K562 (cell line): ENCODE data around the gene PHTF1. TPM values are rescaled to one million over a fixed set of nuclear protein-coding genes. Genes with fewer than 3 reads are reported as not detected.
A peak's percentile ranks its signal among the peaks of the same experiment; 100 is the strongest.

Experiments used
- CBX5 ChIP-seq: IDR thresholded peaks from 2 replicates; pipeline ENCODE4 v1.6.1; 2014; ENCODE audit warnings: low read depth, borderline replicate concordance
- CCAR2 ChIP-seq: fragments of 200-400 bp; formaldehyde crosslinking; IDR thresholded peaks from 2 replicates; pipeline ENCODE4 v1.6.1; 2017; ENCODE audit warnings: mild to moderate bottlenecking, low read depth, low read length
- CSDE1 ChIP-seq, 2 experiments: fragments of 450-650 bp; IDR thresholded peaks; 2 replicates each; pipeline ENCODE4 v1.6.1; 2016; ENCODE audit warnings: mild to moderate bottlenecking in 1 of 2
- KDM4B ChIP-seq, 2 experiments: fragments of 450-650 bp in 1 of 2; sonication (generic) in 1 of 2; IDR thresholded peaks; 2 replicates each; pipeline ENCODE4 v1.6.1; 2016 to 2017; ENCODE audit warnings: borderline replicate concordance in 2 of 2, antibody characterized with exemption in 1 of 2, low read depth in 1 of 2, mild to moderate bottlenecking in 1 of 2
- NCOA2 ChIP-seq, 2 experiments: fragments of 450-650 bp; IDR thresholded peaks; 2 replicates each; pipeline ENCODE4 v1.6.1; 2018; ENCODE audit warnings: mild to moderate bottlenecking in 2 of 2, moderate library complexity in 1 of 2; ENCODE audit not compliant: partially characterized antibody in 2 of 2
- ZNF764 ChIP-seq: fragments of 250-450 bp; sonication (Bioruptor Pico); IDR thresholded peaks from 2 replicates; pipeline ENCODE4 v1.4.0; 2020; ENCODE audit warnings: low read depth, mild to moderate bottlenecking, moderate library complexity
- polyA plus RNA-seq, 8 experiments: library from polyadenylated mRNA; depleted of rRNA in 4 of 8; stranded (reverse) in 5 of 8; unstranded in 3 of 8; fragments of >200 nt; fragmentation: Nextera tagmentation in 2 of 8; fragmentation: Illumina TruSeq in 1 of 8; extraction: Ambion mirVana in 2 of 8; extraction: Trizol in 1 of 8; gene quantifications; 2 replicates each; pipeline versions ENCODE4 v1.2.1 to v1.2.3, GENCODE V29; 2011 to 2014; ENCODE audit warnings: inconsistent platforms in 1 of 8, missing spikeins in 1 of 8
- total RNA-seq, 7 experiments: library from RNA; depleted of rRNA in 6 of 7; stranded (reverse); fragments of >200 nt in 6 of 7; fragmentation: Illumina TruSeq in 2 of 7; extraction: Trizol in 2 of 7; gene quantifications; 2 replicates each; pipeline versions ENCODE4 v1.2.1 to v1.2.3, GENCODE V29; 2011 to 2021; ENCODE audit warnings: low replicate concordance in 1 of 7
- TF ChIP-seq, protein P1 (sequence below): fragments of 450-650 bp; IDR thresholded peaks from 2 replicates; pipeline ENCODE4 v1.6.1; 2016; ENCODE audit warnings: mild to moderate bottlenecking, moderate library complexity
- TF ChIP-seq, protein P2 (sequence below): fragments of 250-450 bp; sonication (Bioruptor Pico); IDR thresholded peaks from 2 replicates; pipeline ENCODE4 v1.5.0; 2021; ENCODE audit warnings: mild to moderate bottlenecking, borderline replicate concordance
- TF ChIP-seq, protein P3 (sequence below): conservative IDR thresholded peaks from 2 replicates; pipeline ENCODE4 v1.6.1; 2011; ENCODE audit warnings: low read depth, mild to moderate bottlenecking, low read length; ENCODE audit not compliant: control insufficient read depth

PHTF1 gene
- total and polyA plus RNA-seq, 9 of the 15 experiments (the other 6 are each of a cell fraction or from before 2014, with no cell fraction given), result 8.4 to 36.2 (median 23.0) TPM

DNA sequence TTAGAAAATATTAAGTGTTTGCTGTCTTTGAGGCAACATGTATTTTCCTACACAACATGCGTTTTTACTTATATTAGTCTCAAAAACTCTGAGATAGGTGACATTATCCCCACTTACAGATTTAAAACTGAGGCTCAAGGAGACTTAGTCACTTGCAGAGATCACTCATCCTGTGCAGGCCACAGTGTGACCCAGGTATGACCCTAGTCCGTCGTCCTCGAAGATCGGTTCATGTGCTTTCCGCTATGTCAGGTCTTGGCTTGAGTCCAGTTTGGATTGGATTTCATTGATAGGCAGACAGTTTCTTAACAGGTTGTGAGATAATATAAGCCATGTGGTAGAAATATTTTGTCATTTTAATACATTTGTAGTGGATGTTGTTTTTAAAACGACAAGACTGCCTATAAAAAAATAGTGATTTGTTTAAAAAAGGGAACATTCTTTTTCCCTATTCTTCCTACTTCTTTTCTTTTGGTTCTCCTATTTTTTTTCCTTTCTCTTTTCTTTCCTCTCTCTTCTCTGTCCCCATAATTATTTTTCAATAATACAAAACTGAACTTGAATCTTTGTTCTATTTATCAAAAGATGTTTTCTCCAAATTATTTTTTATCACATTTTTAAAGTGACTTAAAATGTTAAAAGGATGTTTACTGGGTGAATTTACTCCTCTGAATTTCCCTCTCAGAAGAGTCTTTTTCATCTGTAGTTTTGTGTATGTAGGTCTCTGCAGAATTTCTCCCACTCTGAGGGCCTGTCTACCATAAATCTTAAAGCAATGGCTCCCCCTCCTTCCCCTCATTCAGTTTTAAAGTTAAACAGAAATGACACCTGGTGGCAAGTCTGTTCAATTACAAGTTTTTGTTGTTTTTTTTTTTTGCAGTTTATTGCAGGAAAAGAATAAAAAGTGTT is 81.8 kb downstream of the PHTF1 start (continued):
- TF ChIP-seq, protein P1, sequence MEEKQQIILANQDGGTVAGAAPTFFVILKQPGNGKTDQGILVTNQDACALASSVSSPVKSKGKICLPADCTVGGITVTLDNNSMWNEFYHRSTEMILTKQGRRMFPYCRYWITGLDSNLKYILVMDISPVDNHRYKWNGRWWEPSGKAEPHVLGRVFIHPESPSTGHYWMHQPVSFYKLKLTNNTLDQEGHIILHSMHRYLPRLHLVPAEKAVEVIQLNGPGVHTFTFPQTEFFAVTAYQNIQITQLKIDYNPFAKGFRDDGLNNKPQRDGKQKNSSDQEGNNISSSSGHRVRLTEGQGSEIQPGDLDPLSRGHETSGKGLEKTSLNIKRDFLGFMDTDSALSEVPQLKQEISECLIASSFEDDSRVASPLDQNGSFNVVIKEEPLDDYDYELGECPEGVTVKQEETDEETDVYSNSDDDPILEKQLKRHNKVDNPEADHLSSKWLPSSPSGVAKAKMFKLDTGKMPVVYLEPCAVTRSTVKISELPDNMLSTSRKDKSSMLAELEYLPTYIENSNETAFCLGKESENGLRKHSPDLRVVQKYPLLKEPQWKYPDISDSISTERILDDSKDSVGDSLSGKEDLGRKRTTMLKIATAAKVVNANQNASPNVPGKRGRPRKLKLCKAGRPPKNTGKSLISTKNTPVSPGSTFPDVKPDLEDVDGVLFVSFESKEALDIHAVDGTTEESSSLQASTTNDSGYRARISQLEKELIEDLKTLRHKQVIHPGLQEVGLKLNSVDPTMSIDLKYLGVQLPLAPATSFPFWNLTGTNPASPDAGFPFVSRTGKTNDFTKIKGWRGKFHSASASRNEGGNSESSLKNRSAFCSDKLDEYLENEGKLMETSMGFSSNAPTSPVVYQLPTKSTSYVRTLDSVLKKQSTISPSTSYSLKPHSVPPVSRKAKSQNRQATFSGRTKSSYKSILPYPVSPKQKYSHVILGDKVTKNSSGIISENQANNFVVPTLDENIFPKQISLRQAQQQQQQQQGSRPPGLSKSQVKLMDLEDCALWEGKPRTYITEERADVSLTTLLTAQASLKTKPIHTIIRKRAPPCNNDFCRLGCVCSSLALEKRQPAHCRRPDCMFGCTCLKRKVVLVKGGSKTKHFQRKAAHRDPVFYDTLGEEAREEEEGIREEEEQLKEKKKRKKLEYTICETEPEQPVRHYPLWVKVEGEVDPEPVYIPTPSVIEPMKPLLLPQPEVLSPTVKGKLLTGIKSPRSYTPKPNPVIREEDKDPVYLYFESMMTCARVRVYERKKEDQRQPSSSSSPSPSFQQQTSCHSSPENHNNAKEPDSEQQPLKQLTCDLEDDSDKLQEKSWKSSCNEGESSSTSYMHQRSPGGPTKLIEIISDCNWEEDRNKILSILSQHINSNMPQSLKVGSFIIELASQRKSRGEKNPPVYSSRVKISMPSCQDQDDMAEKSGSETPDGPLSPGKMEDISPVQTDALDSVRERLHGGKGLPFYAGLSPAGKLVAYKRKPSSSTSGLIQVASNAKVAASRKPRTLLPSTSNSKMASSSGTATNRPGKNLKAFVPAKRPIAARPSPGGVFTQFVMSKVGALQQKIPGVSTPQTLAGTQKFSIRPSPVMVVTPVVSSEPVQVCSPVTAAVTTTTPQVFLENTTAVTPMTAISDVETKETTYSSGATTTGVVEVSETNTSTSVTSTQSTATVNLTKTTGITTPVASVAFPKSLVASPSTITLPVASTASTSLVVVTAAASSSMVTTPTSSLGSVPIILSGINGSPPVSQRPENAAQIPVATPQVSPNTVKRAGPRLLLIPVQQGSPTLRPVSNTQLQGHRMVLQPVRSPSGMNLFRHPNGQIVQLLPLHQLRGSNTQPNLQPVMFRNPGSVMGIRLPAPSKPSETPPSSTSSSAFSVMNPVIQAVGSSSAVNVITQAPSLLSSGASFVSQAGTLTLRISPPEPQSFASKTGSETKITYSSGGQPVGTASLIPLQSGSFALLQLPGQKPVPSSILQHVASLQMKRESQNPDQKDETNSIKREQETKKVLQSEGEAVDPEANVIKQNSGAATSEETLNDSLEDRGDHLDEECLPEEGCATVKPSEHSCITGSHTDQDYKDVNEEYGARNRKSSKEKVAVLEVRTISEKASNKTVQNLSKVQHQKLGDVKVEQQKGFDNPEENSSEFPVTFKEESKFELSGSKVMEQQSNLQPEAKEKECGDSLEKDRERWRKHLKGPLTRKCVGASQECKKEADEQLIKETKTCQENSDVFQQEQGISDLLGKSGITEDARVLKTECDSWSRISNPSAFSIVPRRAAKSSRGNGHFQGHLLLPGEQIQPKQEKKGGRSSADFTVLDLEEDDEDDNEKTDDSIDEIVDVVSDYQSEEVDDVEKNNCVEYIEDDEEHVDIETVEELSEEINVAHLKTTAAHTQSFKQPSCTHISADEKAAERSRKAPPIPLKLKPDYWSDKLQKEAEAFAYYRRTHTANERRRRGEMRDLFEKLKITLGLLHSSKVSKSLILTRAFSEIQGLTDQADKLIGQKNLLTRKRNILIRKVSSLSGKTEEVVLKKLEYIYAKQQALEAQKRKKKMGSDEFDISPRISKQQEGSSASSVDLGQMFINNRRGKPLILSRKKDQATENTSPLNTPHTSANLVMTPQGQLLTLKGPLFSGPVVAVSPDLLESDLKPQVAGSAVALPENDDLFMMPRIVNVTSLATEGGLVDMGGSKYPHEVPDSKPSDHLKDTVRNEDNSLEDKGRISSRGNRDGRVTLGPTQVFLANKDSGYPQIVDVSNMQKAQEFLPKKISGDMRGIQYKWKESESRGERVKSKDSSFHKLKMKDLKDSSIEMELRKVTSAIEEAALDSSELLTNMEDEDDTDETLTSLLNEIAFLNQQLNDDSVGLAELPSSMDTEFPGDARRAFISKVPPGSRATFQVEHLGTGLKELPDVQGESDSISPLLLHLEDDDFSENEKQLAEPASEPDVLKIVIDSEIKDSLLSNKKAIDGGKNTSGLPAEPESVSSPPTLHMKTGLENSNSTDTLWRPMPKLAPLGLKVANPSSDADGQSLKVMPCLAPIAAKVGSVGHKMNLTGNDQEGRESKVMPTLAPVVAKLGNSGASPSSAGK, result peak; percentile 92
- TF ChIP-seq CSDE1 (IDR thresholded peaks at IDR 0.05) (no peak; a peak in 1 of 4 replicates), CBX5 (no peak), ZNF764 (CRISPR knock-in tag) (no peak), CCAR2 (no peak), NCOA2 (IDR thresholded peaks at IDR 0.05; ENCODE audit: partially characterized antibody in 2 of 2) (no peak), KDM4B (IDR thresholded peaks at IDR 0.05; ENCODE audit: borderline replicate concordance in 2 of 2, low read depth in 1 of 2) (peak in 1 of 2 experiments; percentile 40; a peak in 1 of 4 replicates)
- TF ChIP-seq, protein P2, sequence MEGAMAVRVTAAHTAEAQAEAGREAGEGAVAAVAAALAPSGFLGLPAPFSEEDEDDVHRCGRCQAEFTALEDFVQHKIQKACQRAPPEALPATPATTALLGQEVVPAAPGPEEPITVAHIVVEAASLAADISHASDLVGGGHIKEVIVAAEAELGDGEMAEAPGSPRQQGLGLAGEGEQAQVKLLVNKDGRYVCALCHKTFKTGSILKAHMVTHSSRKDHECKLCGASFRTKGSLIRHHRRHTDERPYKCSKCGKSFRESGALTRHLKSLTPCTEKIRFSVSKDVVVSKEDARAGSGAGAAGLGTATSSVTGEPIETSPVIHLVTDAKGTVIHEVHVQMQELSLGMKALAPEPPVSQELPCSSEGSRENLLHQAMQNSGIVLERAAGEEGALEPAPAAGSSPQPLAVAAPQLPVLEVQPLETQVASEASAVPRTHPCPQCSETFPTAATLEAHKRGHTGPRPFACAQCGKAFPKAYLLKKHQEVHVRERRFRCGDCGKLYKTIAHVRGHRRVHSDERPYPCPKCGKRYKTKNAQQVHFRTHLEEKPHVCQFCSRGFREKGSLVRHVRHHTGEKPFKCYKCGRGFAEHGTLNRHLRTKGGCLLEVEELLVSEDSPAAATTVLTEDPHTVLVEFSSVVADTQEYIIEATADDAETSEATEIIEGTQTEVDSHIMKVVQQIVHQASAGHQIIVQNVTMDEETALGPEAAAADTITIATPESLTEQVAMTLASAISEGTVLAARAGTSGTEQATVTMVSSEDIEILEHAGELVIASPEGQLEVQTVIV, result no peak
- TF ChIP-seq, protein P3, sequence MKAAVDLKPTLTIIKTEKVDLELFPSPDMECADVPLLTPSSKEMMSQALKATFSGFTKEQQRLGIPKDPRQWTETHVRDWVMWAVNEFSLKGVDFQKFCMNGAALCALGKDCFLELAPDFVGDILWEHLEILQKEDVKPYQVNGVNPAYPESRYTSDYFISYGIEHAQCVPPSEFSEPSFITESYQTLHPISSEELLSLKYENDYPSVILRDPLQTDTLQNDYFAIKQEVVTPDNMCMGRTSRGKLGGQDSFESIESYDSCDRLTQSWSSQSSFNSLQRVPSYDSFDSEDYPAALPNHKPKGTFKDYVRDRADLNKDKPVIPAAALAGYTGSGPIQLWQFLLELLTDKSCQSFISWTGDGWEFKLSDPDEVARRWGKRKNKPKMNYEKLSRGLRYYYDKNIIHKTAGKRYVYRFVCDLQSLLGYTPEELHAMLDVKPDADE, result no peak
